ENCODE data around the gene CDK18. TPM values are rescaled to one million over a fixed set of nuclear protein-coding genes. Genes with fewer than 3 reads are reported as not detected.

The CDK18 gene
- total RNA-seq, 1 donor from 2014 or later, result 0.39 TPM

- DNase-seq (ENCODE audit: low read depth in 2 of 2), result no peak
These were observed 32.4 kb downstream of the CDK18 start for GRCh38 chr1:205536759-205537361.

- DNase-seq (ENCODE audit: low read depth in 2 of 2), result no peak
These were observed 33.0 kb downstream of the CDK18 start for GRCh38 chr1:205537386-205538018.

- no peak for DNase-seq (ENCODE audit: low read depth in 2 of 2)
These were observed 33.9 kb downstream of the CDK18 start for GRCh38 chr1:205538235-205538840.

- DNase-seq (ENCODE audit: low read depth in 2 of 2), result no peak
These were observed 36.9 kb downstream of the CDK18 start for GRCh38 chr1:205541161-205541886.

GRCh38 chr1:205542367-205542766 lies 37.9 kb downstream of the CDK18 start:
- DNase-seq (ENCODE audit: low read depth in 2 of 2), result peak; percentile 29 to 70

DNA sequence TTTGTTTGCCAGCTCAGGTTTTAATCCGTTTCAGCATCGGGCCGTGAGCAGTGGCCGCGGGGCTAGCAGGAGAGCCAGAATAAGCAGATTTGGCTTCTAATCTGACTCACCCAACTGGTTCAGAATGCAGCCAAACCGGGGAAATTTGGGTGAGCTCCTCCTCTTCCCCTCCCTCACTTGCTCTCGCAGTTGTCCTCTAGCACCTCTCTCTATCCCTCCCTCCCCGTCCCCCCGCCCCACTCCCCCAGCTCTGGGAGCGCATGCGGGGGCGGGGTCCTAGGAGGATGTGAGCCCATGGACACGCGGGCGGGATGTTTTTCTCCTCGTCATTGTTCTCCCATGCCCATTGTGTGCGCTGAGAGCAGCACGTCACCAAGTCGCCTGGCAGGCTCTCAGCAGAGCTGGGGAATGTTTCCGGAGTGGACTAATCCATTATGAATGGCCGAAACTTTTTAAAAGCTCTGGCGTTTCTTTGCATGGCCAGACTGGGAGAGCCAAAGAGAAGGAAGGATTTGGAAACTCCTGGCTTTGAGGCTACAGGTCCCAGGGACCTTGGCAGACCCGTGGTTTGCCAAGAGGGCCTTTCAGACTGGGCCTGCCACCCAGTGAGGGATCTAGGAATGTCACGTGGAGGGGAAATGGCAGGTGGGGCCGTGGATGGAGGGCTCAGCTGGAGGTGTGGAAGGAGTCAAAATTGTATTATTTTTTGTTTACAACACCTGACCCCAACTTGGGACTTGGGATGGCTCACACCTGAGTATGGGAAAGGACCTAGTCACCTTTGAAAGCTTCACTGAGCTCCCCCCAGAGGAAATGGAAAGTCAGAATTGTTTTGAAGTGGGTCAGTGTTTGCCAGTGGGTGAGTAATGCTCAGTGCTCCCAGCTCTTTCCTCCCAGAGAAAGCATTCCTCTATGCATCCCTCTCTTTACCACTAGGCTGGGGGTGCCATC lies 39.2 kb downstream of the CDK18 start:
- DNase-seq (ENCODE audit: low read depth in 2 of 2), result peak; percentile 97 to 98

- no peak for DNase-seq (ENCODE audit: low read depth in 2 of 2)
These were observed 40.8 kb downstream of the CDK18 start for GRCh38 chr1:205545001-205545919.

DNA sequence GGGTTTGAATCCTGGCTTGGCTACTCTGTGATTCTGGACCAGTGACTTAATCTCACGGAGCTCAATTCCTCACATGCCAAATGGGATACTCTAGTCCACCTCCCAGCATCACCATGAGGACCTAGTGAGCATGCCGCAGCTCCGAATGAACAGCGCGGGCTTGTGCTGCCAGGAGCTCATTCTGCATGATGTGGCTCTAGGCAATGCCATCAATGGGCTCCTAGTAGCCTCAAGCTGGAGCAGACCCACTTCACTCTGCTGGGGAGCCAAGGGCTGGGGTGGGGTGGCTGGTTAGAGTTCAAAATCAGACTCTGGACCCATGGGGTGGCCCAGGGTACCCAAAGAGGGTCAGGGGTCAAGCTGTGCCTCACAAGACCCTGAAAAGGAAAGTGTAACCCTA lies 41.5 kb downstream of the CDK18 start:
- no peak for DNase-seq (ENCODE audit: low read depth in 2 of 2)

- no peak for DNase-seq (ENCODE audit: low read depth in 2 of 2)
These were observed 42.1 kb downstream of the CDK18 start for GRCh38 chr1:205546541-205546940.

DNA sequence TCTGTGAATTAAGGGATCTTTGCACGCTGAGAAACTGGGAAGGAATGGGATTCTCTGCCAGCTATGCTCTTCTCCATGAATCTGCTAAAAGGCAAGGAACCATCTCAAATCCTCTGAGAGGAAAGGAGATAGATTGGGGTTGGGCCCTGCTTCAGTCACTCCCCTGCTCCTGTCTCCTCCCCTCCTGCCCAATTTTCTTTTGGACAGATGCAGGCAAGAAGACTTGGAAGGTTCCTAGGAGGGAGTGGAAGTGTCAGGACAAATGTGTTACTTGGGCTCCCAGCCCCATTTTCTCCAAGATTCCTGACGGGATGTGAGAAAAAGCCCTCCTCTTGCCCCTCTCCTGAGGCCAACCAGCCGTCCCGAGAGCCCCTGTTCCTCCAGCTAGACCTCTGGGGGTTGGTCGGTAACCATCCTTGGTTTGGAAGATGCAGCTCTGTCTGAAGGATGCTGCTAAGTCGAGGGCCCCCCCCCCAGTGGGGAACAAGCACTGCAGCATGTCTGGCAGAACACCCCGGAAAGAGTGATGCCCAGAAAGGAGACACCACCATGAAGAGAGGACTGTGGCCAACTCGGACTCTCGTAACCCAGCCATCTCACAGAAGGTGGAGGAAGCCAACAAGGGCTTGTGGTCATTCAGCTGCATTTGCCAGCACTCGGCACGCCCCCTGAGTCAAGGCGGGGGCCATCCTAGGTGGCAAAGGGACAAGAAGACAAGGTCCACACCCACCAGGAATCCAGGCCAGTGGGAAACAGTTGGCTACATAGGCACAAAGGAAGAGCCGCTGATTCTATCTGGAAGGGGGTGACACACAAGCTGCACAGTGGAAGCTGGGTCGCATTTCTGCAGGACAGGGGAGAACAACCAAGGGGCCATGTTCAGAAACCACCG lies 43.7 kb downstream of the CDK18 start:
- DNase-seq (ENCODE audit: low read depth in 2 of 2), result no peak

DNA sequence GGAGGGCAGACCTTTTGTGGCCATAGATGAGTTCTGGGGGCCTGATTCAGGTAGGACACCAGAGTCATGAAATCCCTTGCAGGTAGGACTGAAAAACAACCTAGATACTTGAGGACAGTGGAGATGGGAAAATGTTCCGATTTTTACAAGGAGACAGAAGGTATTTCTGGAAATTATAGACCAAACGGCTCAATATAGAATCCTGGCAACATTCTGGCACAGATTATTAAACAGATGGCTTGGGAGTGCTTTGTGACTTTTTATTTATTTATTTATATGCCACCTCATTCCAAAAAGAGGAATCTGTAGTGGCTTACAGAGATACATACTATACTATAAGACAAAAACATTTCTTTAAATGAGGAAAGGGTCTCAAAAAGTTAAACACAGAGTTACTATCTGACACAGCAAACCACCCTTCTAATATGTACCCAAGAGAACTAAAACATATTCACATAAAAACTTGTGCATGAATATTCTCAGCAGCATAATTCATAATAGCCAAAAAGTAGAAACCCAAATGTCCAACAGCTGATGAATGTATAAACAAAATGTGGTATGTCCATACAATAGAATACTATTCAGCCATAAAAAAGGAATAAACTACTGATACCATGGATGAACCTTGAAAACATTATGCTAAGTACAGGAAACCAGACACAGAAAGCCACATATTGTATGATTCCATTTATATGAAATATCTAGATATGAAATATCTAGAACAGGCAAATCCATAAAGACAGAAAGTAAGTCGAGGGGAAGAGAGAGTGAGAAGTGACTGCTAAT lies 49.8 kb downstream of the CDK18 start:
- no peak for DNase-seq (ENCODE audit: low read depth in 2 of 2)

- DNase-seq (ENCODE audit: low read depth in 2 of 2), result no peak
These were observed 57.2 kb downstream of the CDK18 start for GRCh38 chr1:205561501-205562203.

- DNase-seq (ENCODE audit: low read depth in 2 of 2), result no peak
These were observed 59.5 kb downstream of the CDK18 start for GRCh38 chr1:205563927-205564441.

DNA sequence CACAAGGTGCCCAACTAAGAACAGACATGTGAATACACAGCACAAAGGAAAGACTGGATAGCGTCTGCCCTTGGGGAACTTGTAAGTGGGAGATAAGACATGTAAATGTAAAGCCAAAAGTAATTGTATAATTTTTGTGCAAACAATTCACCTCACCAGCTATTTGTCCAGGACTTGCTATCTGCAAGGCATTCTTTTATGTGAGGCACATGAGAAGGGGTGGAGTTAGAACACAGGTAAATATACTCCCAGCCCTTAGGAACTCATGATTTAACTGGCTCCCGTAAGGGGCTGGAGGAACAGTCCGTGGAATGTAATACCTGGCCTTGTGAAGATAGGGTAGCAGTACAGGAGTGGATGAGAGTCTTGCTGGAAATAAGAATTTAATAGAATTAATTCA lies 61.3 kb downstream of the CDK18 start:
- DNase-seq (ENCODE audit: low read depth in 2 of 2), result no peak

- no peak for DNase-seq (ENCODE audit: low read depth in 2 of 2)
These were observed 63.2 kb downstream of the CDK18 start for GRCh38 chr1:205567716-205568115.

- no peak for DNase-seq (ENCODE audit: low read depth in 2 of 2)
These were observed 63.6 kb downstream of the CDK18 start for GRCh38 chr1:205568135-205568468.

DNA sequence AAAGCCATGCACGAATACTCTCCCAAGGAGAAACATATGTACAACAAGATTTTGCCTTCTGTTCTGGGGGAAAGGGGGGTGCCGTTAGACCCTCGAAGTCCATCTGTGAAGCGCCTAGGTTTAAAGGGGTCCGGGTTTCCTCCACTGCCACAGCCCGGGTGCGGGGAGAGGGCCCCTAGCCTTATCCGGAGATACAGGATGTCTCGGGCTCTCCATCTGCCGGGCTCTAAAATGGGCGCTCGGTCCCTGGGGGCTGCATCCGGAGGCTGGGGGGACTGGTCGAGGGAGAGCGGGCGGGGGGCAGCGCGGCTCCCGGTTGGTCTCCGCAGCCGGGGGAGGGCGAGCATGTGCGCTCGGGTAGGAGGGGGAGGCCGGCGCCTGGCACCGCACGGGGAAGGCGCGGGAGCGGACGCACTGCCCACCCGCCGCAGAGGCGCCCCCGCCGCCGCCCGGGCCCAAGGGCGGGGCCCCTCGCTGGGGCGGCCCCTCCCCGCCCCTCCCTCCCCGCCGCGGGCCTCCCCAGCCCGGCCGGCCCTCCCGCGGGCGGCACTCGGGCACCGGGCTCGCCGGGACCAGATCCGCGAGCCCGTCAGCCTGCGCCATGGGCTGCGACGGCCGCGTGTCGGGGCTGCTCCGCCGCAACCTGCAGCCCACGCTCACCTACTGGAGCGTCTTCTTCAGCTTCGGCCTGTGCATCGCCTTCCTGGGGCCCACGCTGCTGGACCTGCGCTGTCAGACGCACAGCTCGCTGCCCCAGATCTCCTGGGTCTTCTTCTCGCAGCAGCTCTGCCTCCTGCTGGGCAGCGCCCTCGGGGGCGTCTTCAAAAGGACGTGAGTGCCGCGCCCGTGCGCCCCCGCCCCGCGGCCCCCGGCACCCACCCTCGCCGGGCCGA lies 64.2 kb downstream of the CDK18 start:
- DNase-seq (ENCODE audit: low read depth in 2 of 2), result peak in 1 of 2 donors; percentile 41
